Mammary epithelial cell (primary cell): ENCODE data around the gene PSMD12.

ENCODE experiments used
- CTCF ChIP-seq, 2 donors: IDR thresholded peaks in 1 of 2; conservative IDR thresholded peaks in 1 of 2; 2 replicates each; pipeline ENCODE4 v1.5.1; 2011 to 2012; ENCODE audit warnings: inconsistent platforms in 2 of 2, low read length in 2 of 2, mild to moderate bottlenecking in 2 of 2, control low read depth in 1 of 2, low read depth in 1 of 2; ENCODE audit not compliant: insufficient read depth in 1 of 2; ENCODE audit errors: extremely low read depth in 1 of 2
- EZH2 ChIP-seq: IDR thresholded peaks from 2 replicates; pipeline ENCODE4 v1.6.1; 2012; ENCODE audit warnings: low read length, inconsistent platforms, borderline replicate concordance

DNA sequence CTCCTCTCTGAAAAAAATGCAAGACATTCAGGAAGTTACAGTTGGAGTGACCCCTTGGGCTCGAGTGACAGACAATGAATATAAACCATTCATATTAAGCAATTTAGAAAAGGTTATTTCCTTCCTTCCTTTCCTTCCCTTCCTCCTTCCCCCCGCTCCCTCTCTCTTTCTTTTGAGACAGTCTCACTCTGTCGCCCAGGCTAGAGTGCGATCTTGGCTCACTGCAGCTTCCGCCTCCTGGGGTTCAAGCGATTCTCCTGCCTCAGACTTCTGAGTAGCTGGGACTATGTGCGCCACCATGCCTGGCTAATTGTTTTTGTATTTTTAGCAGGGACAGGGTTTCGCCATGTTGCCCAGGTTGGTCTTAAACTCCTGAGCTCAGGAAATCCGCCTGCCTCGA is 13.2 kb downstream of the PSMD12 start:
- TF ChIP-seq CTCF (conservative IDR thresholded peaks at IDR 0.05 in 1 of 2, IDR thresholded peaks at IDR 0.05 in 1 of 2; ENCODE audit: extremely low read depth in 1 of 2, insufficient read depth in 1 of 2, low read depth in 1 of 2, low read length in 2 of 2) (no peak), EZH2 (no peak)
